Lower lobe of right lung (tissue), 2 donors: ENCODE data around the gene CFAP210. TPM values are rescaled to one million over a fixed set of nuclear protein-coding genes. Genes with fewer than 3 reads are reported as not detected.
"Not testable (repeated sequence)": the region's sequence is repeated elsewhere in the genome, so short reads cannot be mapped to it uniquely, and the experiment has no call there.

Experiments used
- ATAC-seq, 2 donors: fragments of 200-7000 bp; cut with Tn5 transposase; one replicate each; pipeline ENCODE4 v1.9.1; 2020 to 2022; ENCODE audit warnings: mild to moderate bottlenecking in 2 of 2, moderate library complexity in 2 of 2
- DNase-seq: peaks from one replicate; pipeline ENCODE4 v3.0.0-alpha.2; 2020
- H3K27ac ChIP-seq: fragments of 200-600 bp; one replicate; pipeline ENCODE4 v1.8.0; 2022
- H3K27me3 ChIP-seq: fragments of 200-600 bp; one replicate; pipeline ENCODE4 v1.8.0; 2022; ENCODE audit warnings: low read depth
- H3K36me3 ChIP-seq: fragments of 200-600 bp; one replicate; pipeline ENCODE4 v1.8.0; 2022; ENCODE audit warnings: mild to moderate bottlenecking
- H3K4me1 ChIP-seq: fragments of 200-600 bp; one replicate; pipeline ENCODE4 v1.8.0; 2022
- H3K4me3 ChIP-seq: fragments of 200-600 bp; one replicate; pipeline ENCODE4 v1.8.0; 2022; ENCODE audit warnings: mild to moderate bottlenecking
- H3K9me3 ChIP-seq: fragments of 200-600 bp; one replicate; pipeline ENCODE4 v1.8.0; 2022
- CTCF ChIP-seq: fragments of 200-600 bp; IDR thresholded peaks from one replicate; pipeline ENCODE4 v1.8.0; 2022; ENCODE audit warnings: antibody characterized with exemption, mild to moderate bottlenecking
- intact Hi-C: fragments of 100-400 bp; cut with DNase I; formaldehyde crosslinking; loops from one replicate; pipeline ENCODE4 v1.11.0; 2022
- total RNA-seq: library from RNA; stranded (reverse); fragmentation: NEBNext Ultra II Directional; extraction: Animal tissue kit (Norgen Biotek cat#: 25700); gene quantifications from one replicate; pipeline ENCODE4 v1.2.1, GENCODE V29; 2021
- donor health status: DM: no; HTN: yes; CAD: no; lungs with severe emphysema.

Gene CFAP210
- total RNA-seq, 1 donor from 2014 or later = 0.95 TPM

DNA sequence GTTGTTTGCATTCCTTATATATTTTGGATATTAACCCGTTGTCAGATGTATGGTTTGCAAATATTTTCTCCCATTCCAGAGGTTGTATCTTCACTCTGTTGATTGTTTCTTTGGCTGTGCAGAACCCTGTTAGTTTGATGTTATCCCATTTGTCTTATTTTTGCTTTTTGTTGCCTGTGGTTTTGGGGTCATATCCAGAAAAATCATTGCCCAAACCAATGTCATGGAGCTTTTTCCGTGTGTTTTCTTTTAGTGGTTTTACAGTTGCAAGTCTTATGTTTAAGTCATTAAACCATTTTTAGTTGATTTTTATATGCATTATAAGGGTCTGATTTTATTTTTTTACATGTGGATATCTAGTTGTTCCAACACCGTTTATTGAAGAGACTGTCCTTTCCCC is 74.3 kb downstream of the CFAP210 start:
- intact Hi-C loops = no loop called here
- ATAC-seq (no peak), DNase-seq (no peak)
- Histone ChIP-seq H3K36me3 (peaks cover 72% of the 10 kb centered on the region), H3K4me1 (no peaks in the 10 kb centered on the region), H3K27ac (no peak overlapping the region), H3K27me3 (no peaks in the 10 kb centered on the region), H3K4me3 (no peak overlapping the region), H3K9me3 (peaks cover 6% of the 10 kb centered on the region)
- no peak for TF ChIP-seq CTCF

GRCh38 chr2:169615982-169616381 is 78.2 kb downstream of the CFAP210 start:
- H3K36me3 ChIP-seq = peaks cover 63% of the 10 kb centered on the region
- intact Hi-C loops, H3K9me3 ChIP-seq, H3K27ac ChIP-seq, H3K4me3 ChIP-seq, DNase-seq, H3K4me1 ChIP-seq, ATAC-seq, H3K27me3 ChIP-seq: not testable (repeated sequence)

DNA sequence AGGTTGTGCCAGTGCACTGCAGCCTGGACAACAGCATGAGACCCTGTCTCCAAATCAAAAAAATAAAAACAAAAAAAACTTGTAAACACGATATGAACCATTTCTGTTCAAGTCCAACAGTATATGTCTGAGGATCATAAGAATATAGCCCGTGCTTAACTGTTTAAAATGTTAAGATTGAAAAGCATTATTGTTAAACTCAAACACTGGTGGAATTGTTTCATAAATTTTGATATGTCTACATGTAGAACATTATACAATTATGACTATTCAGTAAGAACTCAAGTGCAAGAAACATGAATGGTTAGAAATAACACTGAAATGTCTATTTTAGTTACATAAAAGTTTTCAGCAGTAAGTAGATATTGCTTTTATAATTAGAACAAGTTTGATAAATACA is 80.3 kb downstream of the CFAP210 start:
- Histone ChIP-seq H3K9me3 (peaks cover 6% of the 10 kb centered on the region), H3K36me3 (peaks cover 75% of the 10 kb centered on the region), H3K4me1 (no peaks in the 10 kb centered on the region), H3K4me3 (no peak overlapping the region), H3K27me3 (no peaks in the 10 kb centered on the region), H3K27ac (no peak overlapping the region)
- TF ChIP-seq CTCF = no peak
- no peak for ATAC-seq
- intact Hi-C loops = no loop called here
- DNase-seq = no peak

DNA sequence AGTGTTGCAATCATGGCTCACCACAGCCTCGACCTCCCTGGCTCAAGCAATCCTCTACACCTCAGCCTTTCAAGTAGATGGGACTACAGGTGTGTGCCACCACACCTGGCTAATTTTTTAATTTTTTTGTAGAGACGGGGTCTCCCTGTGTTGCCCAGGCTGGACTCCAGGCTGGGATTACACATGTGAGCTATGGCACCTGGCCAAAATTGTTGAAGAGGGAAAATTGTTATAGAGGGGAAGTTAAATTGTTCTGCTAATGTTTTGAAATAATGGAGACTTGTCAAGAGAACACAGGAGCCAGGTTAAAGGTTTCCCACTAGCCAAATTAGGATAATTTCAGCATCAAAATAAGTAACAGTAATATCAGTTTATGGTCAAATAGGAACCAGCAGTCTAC is 84.9 kb downstream of the CFAP210 start:
- Histone ChIP-seq H3K36me3 (peaks cover 91% of the 10 kb centered on the region), H3K4me3 (no peak overlapping the region), H3K27ac (no peak overlapping the region), H3K27me3 (no peaks in the 10 kb centered on the region), H3K4me1 (no peaks in the 10 kb centered on the region), H3K9me3 (no peaks in the 10 kb centered on the region)
- no peak for DNase-seq
- no peak for ATAC-seq
- intact Hi-C loops = no loop called here
- no peak for TF ChIP-seq CTCF

DNA sequence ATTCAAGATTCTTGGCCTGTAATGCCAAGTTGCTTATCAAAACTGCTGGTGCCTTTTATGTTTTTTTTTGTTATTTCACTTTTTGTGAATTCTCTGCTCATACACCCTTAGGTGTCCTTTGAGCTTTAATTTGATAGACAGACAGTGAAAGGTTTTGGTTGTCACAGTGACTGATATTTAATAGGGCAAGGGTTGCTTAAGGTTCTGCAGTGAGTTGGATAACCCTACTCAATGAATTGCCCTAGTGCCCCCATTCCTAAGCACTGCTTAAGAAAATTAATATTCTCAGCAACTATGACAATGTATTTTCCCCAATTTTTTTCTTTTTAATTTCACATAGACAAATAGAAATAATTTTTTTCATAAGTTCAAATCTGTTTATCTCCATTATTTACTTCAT is 94.6 kb downstream of the CFAP210 start:
- no peak overlapping the region for H3K4me3 ChIP-seq
- intact Hi-C loops = no loop called here
- no peaks in the 10 kb centered on the region for H3K9me3 ChIP-seq
- peaks cover 5% of the 10 kb centered on the region for H3K36me3 ChIP-seq
- H3K4me1 ChIP-seq = no peaks in the 10 kb centered on the region
- H3K27me3 ChIP-seq = no peaks in the 10 kb centered on the region
- no peak for ATAC-seq
- no peak for DNase-seq
- no peak overlapping the region for H3K27ac ChIP-seq
- no peak for TF ChIP-seq CTCF

DNA sequence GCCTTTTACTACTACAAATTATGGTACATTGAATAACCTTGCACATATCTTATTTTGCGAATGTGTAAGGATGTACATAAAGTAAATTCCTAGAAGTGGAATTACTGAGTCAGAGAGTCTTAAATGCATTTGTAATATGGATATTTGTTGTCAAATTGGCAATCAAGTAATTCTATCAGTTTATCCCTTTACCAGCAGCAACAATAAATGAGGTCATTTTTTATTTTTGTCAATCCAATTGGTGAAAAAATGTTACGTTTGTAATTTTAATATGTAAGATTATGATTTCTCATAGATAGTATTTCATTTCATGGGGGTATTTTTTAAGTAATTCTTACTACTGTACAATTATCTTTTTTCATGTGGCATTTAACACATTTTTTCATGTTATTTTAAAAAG is 95.2 kb downstream of the CFAP210 start:
- Histone ChIP-seq H3K4me3 (no peak overlapping the region), H3K27ac (no peak overlapping the region), H3K9me3 (no peaks in the 10 kb centered on the region), H3K4me1 (no peaks in the 10 kb centered on the region), H3K27me3 (no peaks in the 10 kb centered on the region), H3K36me3 (no peaks in the 10 kb centered on the region)
- ATAC-seq (no peak), DNase-seq (no peak)
- no peak for TF ChIP-seq CTCF
- intact Hi-C loops = no loop called here

DNA sequence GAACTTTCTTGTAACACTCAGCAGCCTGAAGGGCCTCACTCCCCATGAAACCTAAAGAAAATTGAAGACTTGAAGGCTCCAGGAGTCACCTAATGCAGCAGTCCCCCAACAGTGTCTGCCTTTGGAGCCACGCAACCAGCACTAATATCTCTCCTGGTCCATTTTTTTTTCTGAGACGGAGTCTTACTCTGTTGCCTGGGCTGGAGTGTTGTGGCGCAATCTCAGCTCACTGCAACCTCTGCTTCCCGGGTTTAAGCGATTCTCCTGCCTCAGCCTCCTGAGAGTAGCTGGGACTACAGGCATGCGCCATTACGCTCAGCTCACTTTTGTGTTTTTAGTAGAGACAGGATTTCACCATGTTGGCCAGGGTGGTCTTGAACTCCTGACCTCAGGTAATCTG is 97.7 kb downstream of the CFAP210 start:
- DNase-seq, H3K4me3 ChIP-seq, H3K27ac ChIP-seq, H3K9me3 ChIP-seq, H3K27me3 ChIP-seq, H3K4me1 ChIP-seq, H3K36me3 ChIP-seq, ATAC-seq, intact Hi-C loops: not testable (repeated sequence)
